ENCODE measurements around the gene KCNQ2.

KCNQ2 gene

GRCh38 chr20:63356931-63357879 lies 115.2 kb downstream of the KCNQ2 start:
- no peak for TF ChIP-seq CTCF (conservative IDR thresholded peaks at IDR 0.05; ENCODE audit: low read length)
- H3K4me3 ChIP-seq (ENCODE audit: low read length) = no peak overlapping the region
- DNase-seq (ENCODE audit: low read depth) = no peak

GRCh38 chr20:63356511-63356910 lies 115.9 kb downstream of the KCNQ2 start:
- no peak overlapping the region for H3K4me3 ChIP-seq (ENCODE audit: low read length)
- no peak for DNase-seq (ENCODE audit: low read depth)
- no peak for TF ChIP-seq CTCF (conservative IDR thresholded peaks at IDR 0.05; ENCODE audit: low read length)

- no peak for TF ChIP-seq CTCF (conservative IDR thresholded peaks at IDR 0.05; ENCODE audit: low read length)
- no peak for DNase-seq (ENCODE audit: low read depth)
- no peak overlapping the region for H3K4me3 ChIP-seq (ENCODE audit: low read length)
These were observed 116.6 kb downstream of the KCNQ2 start for GRCh38 chr20:63355781-63356295.

- DNase-seq (ENCODE audit: low read depth) = no peak
- no peak overlapping the region for H3K4me3 ChIP-seq (ENCODE audit: low read length)
- no peak for TF ChIP-seq CTCF (conservative IDR thresholded peaks at IDR 0.05; ENCODE audit: low read length)
These were observed 117.7 kb downstream of the KCNQ2 start for GRCh38 chr20:63354636-63355350.

GRCh38 chr20:63352811-63353221 lies 119.6 kb downstream of the KCNQ2 start:
- TF ChIP-seq CTCF (conservative IDR thresholded peaks at IDR 0.05; ENCODE audit: low read length) = no peak
- DNase-seq (ENCODE audit: low read depth) = no peak
- H3K4me3 ChIP-seq (ENCODE audit: low read length) = no peak overlapping the region

GRCh38 chr20:63351811-63352591 lies 120.5 kb downstream of the KCNQ2 start:
- DNase-seq (ENCODE audit: low read depth) = no peak
- TF ChIP-seq CTCF (conservative IDR thresholded peaks at IDR 0.05; ENCODE audit: low read length) = no peak
- no peak overlapping the region for H3K4me3 ChIP-seq (ENCODE audit: low read length)

Measured in AG10803 (cell line).